ENCODE measurements around the gene VARS1.
"Not testable (repeated sequence)": the region's sequence is repeated elsewhere in the genome, so short reads cannot be mapped to it uniquely, and the experiment has no call there.

The VARS1 gene

DNA sequence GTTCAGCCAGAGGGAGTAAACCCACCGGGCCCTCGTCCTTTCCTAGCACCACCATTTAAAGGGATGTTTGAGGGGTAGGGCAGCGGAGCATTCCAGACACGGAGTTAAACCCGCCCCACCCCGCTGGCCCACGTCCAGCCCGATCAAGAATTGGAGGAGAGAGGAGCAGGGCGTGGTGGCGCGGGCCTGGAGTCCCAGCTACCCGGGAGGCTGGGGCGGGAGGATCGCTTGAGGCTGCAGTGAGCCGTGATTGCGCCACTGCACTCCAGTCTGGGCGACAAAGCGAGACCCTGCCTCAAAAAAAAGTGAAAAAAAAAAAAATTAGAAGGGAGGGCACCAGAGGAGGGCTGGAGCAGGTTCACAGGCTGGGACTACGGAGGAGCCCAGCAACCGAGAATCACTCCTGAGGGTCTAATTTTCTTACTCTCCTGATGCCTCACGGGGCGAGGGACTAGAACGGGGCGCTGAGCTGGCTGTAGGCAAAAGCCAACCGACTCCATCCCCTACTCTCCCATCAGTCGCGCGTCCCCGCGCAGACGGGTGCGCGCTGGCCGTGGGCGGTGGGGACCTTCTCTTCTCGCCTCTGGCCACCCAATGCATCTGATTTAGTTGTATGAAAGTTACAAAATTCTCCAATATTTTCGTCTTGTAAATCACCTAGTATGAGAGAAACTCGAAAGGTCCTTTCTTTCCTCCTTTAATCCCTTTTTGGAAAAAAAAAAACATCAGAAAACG, 25.9 kb upstream of the VARS1 start:
- no peak for DNase-seq

DNA sequence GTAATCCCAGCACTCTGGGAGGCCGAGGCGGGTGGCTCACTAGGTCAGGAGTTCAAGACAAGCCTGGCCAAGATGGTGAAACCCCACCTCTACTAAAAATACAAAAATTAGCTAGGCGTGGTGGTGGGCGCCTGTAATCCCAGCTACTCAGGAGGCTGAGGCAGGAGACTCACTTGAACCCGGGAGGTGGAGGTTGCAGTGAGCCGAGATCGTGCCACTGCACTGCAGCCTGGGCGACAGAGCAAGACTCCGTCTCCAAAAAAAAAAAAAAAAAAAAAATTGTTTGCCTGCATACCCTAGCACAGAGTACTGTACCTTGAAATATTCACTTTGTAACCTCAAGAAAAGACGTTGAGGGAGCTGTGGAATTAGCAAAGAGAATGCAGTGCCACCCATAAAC, 24.8 kb upstream of the VARS1 start:
- not testable (repeated sequence) for DNase-seq

DNA sequence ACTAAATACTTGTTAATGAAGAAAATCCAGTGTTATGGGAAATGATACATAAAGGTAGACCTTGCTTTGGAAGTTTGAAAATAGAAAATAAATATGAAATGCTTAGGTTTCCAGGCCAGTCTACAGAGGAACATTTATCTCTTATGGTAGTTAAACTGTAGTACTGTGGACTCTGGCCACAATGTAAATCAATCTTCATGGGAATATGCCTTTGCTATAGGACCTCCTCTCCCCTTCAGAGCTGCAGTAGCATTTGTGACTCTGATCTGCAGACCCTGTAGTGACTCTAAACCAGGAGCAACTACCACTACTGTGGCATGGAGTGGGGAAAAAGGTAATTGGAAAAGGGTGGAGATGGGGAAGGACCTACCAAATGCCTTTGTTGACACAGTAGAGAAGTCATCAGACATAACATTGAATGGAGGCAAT, 24.3 kb upstream of the VARS1 start:
- no peak for DNase-seq

DNA sequence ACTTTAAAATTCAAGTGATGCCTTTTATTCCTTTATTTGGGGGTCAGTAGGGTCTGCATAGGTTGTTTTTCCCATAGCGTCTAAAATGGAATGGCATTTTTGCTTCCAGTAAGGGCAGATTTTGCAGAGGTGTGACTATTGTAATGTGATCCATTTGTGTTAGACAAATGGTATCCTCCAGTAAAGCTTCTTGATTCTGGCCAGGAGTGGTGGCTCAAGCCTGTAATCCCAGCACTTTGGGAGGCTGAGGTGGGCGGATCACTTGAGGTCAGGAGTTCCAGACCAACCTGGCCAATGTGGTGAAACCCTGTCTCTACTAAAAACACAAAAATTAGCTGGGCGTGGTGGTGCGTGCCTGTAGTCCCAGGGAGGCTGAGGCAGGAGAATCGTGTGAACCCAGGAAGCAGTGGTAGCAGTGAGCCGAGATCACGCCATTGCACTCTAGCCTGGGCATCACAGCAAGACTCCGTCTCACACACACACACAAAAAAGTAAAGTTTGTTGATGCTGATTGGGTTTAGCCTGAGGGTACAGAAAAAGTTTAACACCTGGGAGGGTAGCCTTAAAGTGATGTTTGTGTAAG, 22.5 kb upstream of the VARS1 start:
- DNase-seq = not testable (repeated sequence)

DNA sequence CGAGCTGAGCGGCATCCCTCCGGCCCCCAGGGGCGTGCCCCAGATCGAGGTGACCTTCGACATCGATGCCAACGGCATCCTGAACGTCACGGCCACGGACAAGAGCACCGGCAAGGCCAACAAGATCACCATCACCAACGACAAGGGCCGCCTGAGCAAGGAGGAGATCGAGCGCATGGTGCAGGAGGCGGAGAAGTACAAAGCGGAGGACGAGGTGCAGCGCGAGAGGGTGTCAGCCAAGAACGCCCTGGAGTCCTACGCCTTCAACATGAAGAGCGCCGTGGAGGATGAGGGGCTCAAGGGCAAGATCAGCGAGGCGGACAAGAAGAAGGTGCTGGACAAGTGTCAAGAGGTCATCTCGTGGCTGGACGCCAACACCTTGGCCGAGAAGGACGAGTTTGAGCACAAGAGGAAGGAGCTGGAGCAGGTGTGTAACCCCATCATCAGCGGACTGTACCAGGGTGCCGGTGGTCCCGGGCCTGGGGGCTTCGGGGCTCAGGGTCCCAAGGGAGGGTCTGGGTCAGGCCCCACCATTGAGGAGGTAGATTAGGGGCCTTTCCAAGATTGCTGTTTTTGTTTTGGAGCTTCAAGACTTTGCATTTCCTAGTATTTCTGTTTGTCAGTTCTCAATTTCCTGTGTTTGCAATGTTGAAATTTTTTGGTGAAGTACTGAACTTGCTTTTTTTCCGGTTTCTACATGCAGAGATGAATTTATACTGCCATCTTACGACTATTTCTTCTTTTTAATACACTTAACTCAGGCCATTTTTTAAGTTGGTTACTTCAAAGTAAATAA, 21.8 kb upstream of the VARS1 start:
- not testable (repeated sequence) for DNase-seq

DNA sequence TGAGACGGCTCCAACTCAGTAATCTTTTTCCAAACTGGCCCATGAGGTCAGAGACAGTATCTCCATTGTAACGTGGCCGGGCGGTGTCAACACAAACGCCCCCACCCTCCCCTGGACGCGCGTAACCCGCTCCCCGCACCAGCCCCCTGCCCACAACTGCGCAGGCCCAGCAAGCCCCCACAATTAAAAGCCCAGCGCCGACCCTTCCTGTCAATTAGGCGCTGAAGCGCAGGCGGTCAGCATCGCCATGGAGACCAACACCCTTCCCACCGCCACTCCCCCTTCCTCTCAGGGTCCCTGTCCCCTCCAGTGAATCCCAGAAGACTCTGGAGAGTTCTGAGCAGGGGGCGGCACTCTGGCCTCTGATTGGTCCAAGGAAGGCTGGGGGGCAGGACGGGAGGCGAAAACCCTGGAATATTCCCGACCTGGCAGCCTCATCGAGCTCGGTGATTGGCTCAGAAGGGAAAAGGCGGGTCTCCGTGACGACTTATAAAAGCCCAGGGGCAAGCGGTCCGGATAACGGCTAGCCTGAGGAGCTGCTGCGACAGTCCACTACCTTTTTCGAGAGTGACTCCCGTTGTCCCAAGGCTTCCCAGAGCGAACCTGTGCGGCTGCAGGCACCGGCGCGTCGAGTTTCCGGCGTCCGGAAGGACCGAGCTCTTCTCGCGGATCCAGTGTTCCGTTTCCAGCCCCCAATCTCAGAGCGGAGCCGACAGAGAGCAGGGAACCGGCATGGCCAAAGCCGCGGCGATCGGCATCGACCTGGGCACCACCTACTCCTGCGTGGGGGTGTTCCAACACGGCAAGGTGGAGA, 19.7 kb upstream of the VARS1 start, which contains the start of the genes HSPA1A and HSPA1L:
HSPA1A (plus strand) TSS at position 519 of the 814 bp plus-strand sequence; CDS start at position 733, 214 bp downstream.
HSPA1L (minus strand) TSS at position 259 of the 814 bp plus-strand sequence. CDS start 3,311 bp downstream, outside the sequence.
- DNase-seq = peak; percentile 88

DNA sequence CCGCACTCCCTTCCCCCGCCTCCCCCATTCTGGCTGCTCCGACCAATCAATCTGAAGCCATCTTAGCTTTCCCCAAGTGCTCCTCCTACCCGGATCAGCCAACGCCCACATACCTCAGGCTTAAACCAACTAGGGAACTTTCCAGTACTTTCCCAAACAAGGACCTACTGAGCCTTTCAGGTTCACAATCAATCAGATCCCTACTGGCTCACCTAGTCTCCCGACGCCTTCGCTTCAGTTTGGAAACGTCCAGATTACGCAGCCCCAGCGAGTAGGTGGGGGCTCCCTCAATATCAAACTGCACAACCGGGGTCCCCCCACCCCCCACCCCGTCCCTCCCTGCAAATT, 19.1 kb upstream of the VARS1 start:
- peak; percentile 95 for DNase-seq

DNA sequence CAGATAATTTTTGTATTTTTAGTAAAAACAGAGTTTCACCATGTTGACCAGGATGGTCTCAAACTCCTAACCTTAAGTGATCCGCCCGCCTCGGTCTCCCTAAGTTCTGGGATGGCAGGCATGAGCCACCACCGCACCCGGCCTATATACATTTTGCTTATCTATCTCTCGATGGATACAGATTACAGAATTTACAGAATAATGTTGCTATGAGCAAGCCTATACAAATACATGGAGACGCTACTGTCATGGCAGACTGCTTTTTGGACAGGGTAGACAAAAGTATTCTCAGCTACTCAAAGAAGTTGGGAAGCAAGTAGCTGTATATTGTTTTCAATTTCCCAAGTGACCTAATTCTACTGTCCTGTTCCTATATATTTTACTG, 17.9 kb upstream of the VARS1 start:
- DNase-seq = no peak

DNA sequence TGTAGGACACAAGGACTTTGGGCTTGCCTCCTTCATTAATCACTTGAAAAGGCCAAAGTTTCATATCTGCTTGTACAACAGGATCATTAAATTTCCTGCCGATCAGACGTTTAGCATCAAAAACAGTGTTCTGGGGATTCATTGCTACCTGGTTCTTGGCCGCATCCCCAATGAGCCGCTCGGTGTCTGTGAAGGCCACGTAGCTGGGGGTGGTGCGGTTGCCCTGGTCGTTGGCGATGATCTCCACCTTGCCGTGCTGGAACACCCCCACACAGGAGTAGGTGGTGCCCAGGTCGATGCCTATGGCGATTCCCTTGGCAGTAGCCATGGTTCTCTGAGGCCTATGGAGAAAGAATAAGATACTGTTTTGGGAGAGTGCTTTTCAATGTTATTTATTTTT, 16.1 kb upstream of the VARS1 start:
- DNase-seq = no peak

DNA sequence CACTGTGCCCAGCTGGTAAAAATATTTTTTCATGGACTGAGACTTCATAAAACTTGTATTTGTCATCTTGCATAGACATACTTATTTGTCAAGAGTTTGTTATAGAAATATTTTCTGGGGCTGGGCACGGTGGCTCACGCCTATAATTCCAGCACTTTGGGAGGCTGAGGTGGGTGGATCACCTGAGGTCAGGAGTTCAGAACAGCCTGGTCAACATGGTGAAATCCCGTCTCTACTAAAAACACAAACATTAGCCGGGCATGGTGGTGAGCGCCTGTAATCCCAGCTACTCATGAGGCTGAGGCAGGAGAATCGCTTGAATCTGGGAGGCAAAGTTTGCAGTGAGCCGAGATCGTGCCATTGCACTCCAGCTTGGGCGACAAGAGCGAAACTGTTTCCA, 13.0 kb upstream of the VARS1 start:
- DNase-seq = not testable (repeated sequence)

DNA sequence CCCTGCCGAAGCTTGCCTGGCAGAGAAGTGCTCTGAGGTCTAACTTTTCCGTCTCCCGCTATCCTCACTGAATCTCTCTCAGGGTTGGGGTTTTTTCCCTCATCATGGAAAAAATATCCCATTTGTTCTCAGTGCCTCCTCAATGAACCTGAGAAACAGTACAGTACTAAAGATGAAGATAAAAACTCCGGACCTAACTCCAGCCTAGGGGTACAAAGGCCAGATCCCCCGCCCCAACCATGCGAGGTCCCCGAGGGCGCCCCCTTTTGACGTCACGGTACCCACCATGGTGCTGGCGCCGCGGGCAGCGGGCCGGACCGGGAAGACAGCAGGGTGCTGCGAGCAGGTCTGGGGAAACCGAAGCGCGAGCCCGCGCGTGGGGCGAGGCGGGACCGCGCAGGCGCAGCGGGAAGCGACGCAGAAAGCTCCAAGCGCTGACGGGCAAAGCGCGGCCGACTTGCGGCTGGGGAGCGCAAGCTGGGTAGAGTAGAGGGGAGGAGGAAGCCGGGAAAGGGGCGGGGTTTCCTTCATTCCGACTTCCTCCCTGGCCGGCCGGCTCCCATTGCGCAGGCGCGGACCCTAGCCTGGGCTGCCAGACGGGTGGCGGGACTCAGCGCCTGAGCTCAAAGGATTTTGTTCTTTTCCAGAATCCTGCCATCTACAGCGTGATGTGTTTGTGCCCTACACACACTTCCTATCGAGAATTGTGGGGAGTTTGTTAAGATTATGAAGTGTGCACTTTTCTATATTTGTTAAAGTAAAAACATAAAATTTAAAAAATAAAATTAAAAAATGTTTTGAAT, 11.1 kb upstream of the VARS1 start, which contains the start of gene LSM2:
LSM2 (minus strand) TSS at position 497 of the 803 bp plus-strand sequence; CDS start at position 288, 209 bp downstream.
- peak; percentile 95 for DNase-seq

DNA sequence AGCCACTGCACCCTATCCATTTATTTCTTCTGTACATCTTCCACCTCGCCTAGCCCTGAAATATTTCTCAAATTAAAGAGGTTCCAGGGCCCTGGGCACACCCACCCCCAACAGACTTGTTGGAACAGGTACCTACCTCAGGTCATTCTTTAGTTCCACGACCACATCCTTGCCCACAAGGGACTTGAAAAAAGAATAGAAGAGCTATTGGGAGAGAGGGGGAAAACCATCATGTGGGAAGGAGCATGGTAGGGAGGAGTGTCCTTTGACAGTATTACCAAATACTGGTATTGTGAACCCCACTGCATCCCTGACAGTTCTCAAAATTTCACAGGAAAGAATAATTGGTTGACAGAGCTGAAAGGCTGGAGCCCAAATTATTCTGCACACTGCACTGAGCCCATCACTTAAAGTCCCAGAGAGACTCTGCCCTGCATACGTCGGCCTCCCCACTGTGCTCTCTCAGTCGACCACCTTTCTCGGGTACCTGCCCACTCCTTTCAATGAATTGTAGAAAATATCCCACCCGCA, 10.5 kb upstream of the VARS1 start:
- DNase-seq = no peak

DNA sequence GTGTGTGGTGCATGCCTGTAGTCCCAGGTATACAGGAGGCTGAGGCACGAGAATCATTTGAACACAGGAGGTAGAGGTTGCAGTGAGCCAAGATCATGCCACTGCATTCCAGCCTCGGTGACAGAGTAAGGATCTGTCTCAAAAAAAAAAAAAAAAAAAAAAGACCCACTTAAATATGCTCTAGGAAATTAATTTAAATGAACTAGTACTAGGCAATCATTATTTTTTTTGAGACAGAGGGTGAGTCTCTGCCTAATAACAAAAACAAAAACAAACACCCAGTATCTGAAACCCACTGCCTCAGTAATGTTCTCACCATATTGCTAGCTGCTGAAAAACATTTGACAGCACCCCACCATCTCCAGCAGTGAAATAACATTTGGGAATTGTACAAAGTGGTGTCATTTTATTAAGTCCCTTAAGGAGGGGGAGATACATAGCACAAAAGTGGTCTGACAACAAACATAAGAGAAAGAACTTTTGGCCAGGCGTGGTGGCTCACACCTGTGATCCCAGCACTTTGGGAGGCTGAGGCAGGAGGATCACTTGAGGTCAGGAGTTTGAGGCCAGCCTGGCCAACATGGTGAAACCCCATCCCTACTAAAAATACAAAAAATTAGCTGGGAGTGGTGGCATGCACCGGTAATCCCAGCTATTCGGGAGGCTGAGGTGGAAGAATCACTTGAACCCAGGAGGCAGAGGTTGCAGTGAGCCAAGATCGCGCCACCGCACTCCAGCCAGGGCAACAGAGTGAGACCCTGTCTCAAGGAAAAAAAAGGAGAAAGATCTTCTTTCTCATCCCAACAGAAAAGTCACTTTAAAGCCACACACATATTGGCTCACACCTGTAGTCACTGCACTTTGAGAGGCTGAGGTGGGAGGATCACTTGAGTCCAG, 5.7 kb upstream of the VARS1 start:
- not testable (repeated sequence) for DNase-seq

DNA sequence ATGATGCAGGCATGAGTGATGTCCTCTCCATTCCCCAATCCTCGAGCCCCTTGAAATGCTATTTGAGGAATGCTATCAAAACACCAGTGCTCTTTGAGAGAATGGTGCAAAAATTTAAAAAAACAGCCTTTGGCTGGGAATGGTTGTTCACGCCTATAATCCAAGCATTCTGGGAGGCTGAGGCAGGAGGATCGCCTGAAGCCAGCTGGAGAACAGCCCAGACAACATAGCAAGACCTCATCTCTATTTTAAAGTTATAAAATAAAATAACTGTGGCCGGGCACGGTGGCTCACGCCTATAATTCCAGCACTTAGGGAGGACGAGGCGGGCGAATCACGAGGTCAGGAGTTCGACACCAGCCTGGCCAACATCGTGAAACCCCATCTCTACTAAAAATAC, 4.2 kb upstream of the VARS1 start:
- no peak for DNase-seq

DNA sequence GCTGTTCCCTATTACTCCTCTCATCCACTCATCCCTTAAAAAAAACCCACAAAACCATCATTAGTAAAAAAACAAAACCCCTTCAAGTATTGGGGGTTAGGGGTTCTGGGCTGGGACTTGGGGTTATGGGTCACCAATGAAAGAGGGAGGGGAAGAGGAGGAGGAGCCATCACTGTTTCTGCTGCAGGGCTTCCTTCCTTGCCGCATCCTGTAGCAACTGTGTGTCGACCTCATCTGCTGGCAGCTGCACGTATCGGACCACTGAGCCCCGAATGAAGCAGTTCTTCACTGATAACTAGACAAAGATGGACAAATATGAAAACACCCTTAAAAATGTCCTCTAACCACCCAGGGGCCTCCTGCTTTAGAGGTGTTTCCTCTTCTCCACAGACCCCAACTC, 2.0 kb upstream of the VARS1 start:
- DNase-seq = no peak

DNA sequence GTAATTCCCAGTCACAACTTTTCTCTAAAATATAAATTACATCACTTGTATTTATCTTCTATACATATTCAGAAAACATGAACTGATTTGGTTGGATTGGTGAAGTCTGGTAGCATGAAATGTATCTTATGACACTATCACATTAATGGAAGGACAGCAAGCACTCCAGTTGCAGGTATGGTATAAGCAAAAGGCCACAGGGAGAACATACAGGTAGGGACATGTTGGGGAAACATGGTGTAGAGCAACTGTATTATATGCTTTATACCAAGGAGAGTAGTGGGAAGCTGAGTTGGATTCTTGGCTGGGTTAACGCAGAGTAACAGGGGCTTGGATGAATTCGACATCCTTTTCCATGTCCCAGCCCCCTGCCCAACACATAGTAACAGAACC, 1.4 kb upstream of the VARS1 start:
- DNase-seq = no peak

DNA sequence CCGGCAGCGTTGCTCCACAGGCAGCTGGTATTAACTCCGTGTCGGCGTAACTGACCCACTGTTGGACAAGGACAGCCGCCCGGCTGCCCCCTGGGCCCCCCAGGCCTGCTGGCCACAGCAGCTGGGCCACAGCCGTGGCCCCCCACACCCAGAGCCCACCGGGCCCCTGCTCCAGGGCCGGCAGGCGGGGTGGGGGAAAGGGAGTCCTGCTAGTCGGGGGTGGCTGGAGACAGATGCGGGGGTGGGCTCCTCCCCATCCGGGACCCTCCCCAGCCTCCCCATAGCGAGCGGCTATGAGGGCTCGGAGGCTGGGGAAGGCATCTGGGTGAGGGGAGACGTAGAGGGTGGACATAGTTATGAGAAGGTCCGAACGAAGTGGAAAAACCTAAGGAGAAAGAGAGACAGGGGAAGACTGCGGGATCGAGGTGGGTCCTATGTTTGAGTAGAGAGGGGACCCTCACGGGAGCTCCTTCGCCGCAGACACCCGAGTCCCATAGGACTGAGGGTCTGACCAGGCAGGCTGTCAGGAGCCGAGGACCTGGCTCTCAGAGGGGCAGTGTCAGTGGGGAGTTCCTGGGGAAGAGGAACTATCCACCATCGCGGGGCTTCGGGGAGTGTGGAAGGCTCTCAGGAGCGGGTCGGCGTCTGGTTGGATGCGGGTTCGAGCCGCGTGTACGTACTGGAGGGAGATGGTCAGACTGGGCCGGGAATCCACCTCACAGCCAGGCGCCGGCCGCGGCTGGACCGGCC, 511 bp downstream of the VARS1 start:
- no peak for DNase-seq

DNA sequence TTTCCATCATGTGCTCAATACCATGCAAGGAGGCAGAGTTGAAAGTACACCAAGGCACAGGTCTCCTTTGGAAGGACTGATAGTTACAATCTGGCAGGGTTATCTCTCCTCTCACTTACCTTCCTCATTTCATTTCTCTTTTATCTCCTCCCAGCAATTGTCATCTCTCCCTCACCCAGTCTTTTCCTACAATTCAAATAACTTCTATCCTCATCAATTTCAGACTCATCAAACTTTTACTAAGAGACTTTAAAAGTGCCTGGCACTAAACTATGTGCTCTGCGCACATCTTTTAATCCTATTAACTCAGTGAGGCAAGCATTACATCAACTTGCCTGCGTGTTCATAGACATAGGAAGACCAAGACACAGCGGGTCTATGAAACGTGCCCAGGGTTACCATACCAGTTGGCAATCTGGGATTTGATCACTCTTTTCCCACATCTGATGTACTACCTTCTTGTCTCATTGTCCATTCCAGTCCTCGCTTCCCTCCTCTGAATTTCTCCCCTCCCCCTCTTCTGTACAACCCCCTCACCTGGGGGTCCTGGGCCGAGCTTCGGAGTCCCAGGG, 1.2 kb downstream of the VARS1 start:
- DNase-seq = no peak

DNA sequence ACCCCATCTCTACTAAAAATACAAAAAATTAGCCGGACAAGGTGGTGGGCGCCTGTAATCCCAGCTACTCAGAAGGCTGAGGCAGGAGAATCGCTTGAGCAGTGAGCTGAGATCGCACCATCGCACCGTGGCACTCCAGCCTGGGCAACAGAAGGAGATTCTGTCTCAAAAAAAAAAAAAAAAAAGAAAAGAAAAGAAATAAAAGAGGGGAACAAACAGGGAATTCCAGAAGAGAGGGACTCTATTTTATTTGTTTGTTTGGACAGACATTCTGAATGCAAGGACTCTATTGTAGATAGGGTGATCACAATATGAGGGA, 1.7 kb downstream of the VARS1 start:
- DNase-seq = not testable (repeated sequence)

DNA sequence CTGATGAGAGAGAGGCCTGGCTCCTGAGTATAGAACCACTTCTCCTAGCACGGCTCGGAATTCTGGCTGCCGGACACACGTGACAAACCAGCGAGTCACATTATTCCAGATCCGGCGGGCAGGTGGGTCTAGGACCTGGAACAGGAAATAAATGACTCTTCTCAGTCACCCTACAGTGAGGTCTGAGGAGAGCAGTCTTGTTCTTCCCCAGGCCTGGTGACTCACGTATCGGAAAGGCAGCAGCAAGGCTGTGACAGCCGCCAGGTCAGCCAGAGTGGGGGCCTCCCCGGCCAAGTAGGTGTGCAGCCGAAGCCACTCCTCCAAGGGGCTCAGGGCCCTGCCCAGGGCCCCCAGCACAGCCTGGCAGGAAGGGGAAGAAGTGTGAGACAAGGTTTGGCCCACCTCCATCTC, 2.8 kb downstream of the VARS1 start:
- no peak for DNase-seq
